ENCODE data around the gene DPP7.

Gene DPP7

GRCh38 chr9:137105814-137106661 lies 8.5 kb downstream of the DPP7 start:
- no peaks in the 10 kb centered on the region for H4K20me1 ChIP-seq (ENCODE audit: insufficient read depth, low read length)
- peaks cover 46% of the 10 kb centered on the region for H3K36me3 ChIP-seq (replicated peaks; ENCODE audit: low read depth, low read length)
- H3K4me2 ChIP-seq (ENCODE audit: low read length) = no peak overlapping the region

GRCh38 chr9:137103206-137103999 lies 11.1 kb downstream of the DPP7 start:
- Histone ChIP-seq H2AFZ (ENCODE audit: low read depth, low read length) (no peak overlapping the region), H3K79me2 (ENCODE audit: low read length) (no peaks in the 10 kb centered on the region), H4K20me1 (ENCODE audit: insufficient read depth, low read length) (no peaks in the 10 kb centered on the region), H3K9ac (ENCODE audit: low read length) (no peak overlapping the region), H3K27ac (ENCODE audit: low read length) (no peak overlapping the region), H3K9me3 (ENCODE audit: insufficient read depth, low read length) (peaks cover 17% of the 10 kb centered on the region), H3K27me3 (ENCODE audit: low read depth, low read length) (no peaks in the 10 kb centered on the region), H3K4me3 (ENCODE audit: low read length) (no peak overlapping the region), H3K4me2 (ENCODE audit: low read length) (no peak overlapping the region), H3K4me1 (ENCODE audit: low read length) (no peaks in the 10 kb centered on the region), H3K36me3 (replicated peaks; ENCODE audit: low read depth, low read length) (peaks cover 54% of the 10 kb centered on the region)
- no peak for TF ChIP-seq CTCF (IDR thresholded peaks at IDR 0.05; ENCODE audit: low read depth, low read length)
- no peak for TF ChIP-seq EZH2phosphoT487 (IDR thresholded peaks at IDR 0.05; ENCODE audit: low read depth)

More at GRCh38 chr9:137105814-137106661, 8.5 kb downstream of the DPP7 start:
- Histone ChIP-seq H3K9ac (ENCODE audit: low read length) (no peak overlapping the region), H2AFZ (ENCODE audit: low read depth, low read length) (no peak overlapping the region), H3K27ac (ENCODE audit: low read length) (no peak overlapping the region), H3K27me3 (ENCODE audit: low read depth, low read length) (no peaks in the 10 kb centered on the region), H3K4me3 (ENCODE audit: low read length) (no peak overlapping the region), H3K79me2 (ENCODE audit: low read length) (no peaks in the 10 kb centered on the region), H3K4me1 (ENCODE audit: low read length) (no peaks in the 10 kb centered on the region), H3K9me3 (ENCODE audit: insufficient read depth, low read length) (peaks cover 17% of the 10 kb centered on the region)
- no peak for TF ChIP-seq CTCF (IDR thresholded peaks at IDR 0.05; ENCODE audit: low read depth, low read length)
- TF ChIP-seq EZH2phosphoT487 (IDR thresholded peaks at IDR 0.05; ENCODE audit: low read depth) = no peak

GRCh38 chr9:137099231-137099630 lies 15.3 kb downstream of the DPP7 start:
- Histone ChIP-seq H3K4me1 (ENCODE audit: low read length) (peaks cover 14% of the 10 kb centered on the region), H3K79me2 (ENCODE audit: low read length) (no peaks in the 10 kb centered on the region), H3K27ac (ENCODE audit: low read length) (no peak overlapping the region), H4K20me1 (ENCODE audit: insufficient read depth, low read length) (no peaks in the 10 kb centered on the region), H3K9me3 (ENCODE audit: insufficient read depth, low read length) (peaks cover 17% of the 10 kb centered on the region), H3K4me3 (ENCODE audit: low read length) (no peak overlapping the region), H3K9ac (ENCODE audit: low read length) (no peak overlapping the region), H3K36me3 (replicated peaks; ENCODE audit: low read depth, low read length) (peaks cover 53% of the 10 kb centered on the region), H3K27me3 (ENCODE audit: low read depth, low read length) (no peaks in the 10 kb centered on the region), H3K4me2 (ENCODE audit: low read length) (no peak overlapping the region), H2AFZ (ENCODE audit: low read depth, low read length) (no peak overlapping the region)
- no peak for TF ChIP-seq CTCF (IDR thresholded peaks at IDR 0.05; ENCODE audit: low read depth, low read length)
- TF ChIP-seq EZH2phosphoT487 (IDR thresholded peaks at IDR 0.05; ENCODE audit: low read depth) = no peak
